ENCODE data around the gene RBFOX2. TPM values are rescaled to one million over a fixed set of nuclear protein-coding genes. Genes with fewer than 3 reads are reported as not detected.
"Not testable (repeated sequence)": the region's sequence is repeated elsewhere in the genome, so short reads cannot be mapped to it uniquely, and the experiment has no call there.

RBFOX2 gene
- total RNA-seq, 4 donors from 2014 or later, result 39.4 to 80.0 (median 52.9) TPM

DNA sequence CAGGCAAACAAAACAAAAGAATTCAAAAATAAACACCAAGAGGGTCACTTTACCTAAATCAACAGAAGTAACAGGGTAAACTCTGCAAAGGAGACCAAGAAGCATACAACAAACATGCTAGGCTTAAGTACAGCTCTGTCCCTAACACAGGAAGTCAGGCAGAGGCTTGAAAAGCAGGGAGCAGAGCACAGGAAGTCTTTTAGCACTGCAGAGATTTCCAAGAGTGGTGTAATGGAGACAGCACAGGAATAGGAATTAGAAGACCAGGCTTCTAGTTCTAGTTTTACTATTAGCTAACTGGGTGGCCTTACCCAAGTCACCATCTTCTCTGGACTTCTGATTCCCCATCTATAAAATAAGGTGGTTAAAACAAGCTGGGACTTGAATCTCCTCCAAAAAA lies 1.9 kb downstream of the RBFOX2 start:
- H3K4me3 ChIP-seq, result peak overlapping the region in 2 of 4 donors; percentile 63 to 94
- peaks cover 0 to 28% (median 2%) of the 10 kb centered on the region in 4 donors for H3K4me1 ChIP-seq
- no peaks in the 10 kb centered on the region for H3K27me3 ChIP-seq
- no peaks in the 10 kb centered on the region for H3K9me3 ChIP-seq
- peak overlapping the region in 1 of 4 donors; percentile 82 for H3K27ac ChIP-seq
- no peak for DNase-seq
- H3K36me3 ChIP-seq, result no peaks in the 10 kb centered on the region
- TF ChIP-seq, protein P1, sequence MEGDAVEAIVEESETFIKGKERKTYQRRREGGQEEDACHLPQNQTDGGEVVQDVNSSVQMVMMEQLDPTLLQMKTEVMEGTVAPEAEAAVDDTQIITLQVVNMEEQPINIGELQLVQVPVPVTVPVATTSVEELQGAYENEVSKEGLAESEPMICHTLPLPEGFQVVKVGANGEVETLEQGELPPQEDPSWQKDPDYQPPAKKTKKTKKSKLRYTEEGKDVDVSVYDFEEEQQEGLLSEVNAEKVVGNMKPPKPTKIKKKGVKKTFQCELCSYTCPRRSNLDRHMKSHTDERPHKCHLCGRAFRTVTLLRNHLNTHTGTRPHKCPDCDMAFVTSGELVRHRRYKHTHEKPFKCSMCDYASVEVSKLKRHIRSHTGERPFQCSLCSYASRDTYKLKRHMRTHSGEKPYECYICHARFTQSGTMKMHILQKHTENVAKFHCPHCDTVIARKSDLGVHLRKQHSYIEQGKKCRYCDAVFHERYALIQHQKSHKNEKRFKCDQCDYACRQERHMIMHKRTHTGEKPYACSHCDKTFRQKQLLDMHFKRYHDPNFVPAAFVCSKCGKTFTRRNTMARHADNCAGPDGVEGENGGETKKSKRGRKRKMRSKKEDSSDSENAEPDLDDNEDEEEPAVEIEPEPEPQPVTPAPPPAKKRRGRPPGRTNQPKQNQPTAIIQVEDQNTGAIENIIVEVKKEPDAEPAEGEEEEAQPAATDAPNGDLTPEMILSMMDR (IDR thresholded peaks at IDR 0.05), result no peak
- no peak for TF ChIP-seq POLR2A (IDR thresholded peaks at IDR 0.05)

DNA sequence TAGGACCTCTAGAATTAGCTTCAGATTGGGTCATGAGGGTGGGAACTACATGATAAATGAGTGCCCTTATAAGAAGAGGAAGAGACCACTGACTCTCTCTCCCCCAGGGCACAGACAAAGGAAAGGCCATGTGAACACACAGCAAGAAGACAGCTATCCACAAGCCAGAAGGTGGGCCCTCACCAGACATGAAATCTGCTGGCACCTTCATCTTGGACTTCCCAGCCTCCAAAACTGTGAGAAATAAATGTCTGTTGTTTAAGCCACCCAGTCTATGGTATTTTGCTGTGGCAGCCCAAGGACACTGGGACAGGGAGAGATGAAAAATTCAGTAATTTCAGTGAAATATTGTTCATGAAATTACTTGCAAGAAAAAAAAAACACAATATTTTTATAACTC lies 5.9 kb downstream of the RBFOX2 start:
- H3K27me3 ChIP-seq, result no peaks in the 10 kb centered on the region
- H3K4me3 ChIP-seq, result no peak overlapping the region
- H3K27ac ChIP-seq, result peak overlapping the region in 3 of 4 donors; percentile 1 to 56 (median 22)
- no peaks in the 10 kb centered on the region for H3K9me3 ChIP-seq
- H3K36me3 ChIP-seq, result no peaks in the 10 kb centered on the region
- H3K4me1 ChIP-seq, result peaks cover 0 to 29% (median 0%) of the 10 kb centered on the region in 4 donors
- TF ChIP-seq, protein P1 (IDR thresholded peaks at IDR 0.05), result no peak
- no peak for DNase-seq

DNA sequence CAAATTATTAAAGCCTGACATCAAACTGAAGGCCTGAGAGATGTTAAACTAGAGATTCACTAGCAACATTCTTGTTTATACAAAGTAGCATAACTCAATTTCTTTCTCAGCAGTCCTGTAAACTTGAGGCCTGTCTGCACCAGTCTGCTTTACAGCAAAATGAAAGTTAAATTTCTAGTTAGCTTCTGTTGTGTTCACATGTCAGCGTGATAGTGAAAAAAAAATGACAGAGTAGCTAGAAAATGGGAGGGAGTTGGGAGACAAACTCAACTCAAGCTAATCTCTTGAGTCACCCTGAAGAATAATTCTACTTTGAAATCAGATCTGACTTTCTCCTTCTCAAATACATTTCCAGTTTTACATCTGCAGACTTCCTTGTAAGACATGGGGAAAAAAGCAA lies 6.5 kb downstream of the RBFOX2 start:
- Histone ChIP-seq H3K27ac (peak overlapping the region in 3 of 4 donors; percentile 22 to 56 (median 26)), H3K36me3 (no peaks in the 10 kb centered on the region), H3K4me1 (peaks cover 0 to 29% (median 0%) of the 10 kb centered on the region in 4 donors), H3K27me3 (no peaks in the 10 kb centered on the region), H3K9me3 (no peaks in the 10 kb centered on the region), H3K4me3 (no peak overlapping the region)
- DNase-seq, result no peak
- TF ChIP-seq, protein P1 (IDR thresholded peaks at IDR 0.05), result no peak
- no peak for TF ChIP-seq POLR2A (IDR thresholded peaks at IDR 0.05)

GRCh38 chr22:36021606-36022153 lies 6.9 kb downstream of the RBFOX2 start:
- Histone ChIP-seq H3K4me3 (no peak overlapping the region), H3K27ac (peak overlapping the region in 3 of 4 donors; percentile 22 to 56 (median 26)), H3K27me3 (no peaks in the 10 kb centered on the region), H3K36me3 (no peaks in the 10 kb centered on the region), H3K4me1 (peaks cover 0 to 24% (median 0%) of the 10 kb centered on the region in 4 donors), H3K9me3 (no peaks in the 10 kb centered on the region)
- TF ChIP-seq POLR2A (IDR thresholded peaks at IDR 0.05), result no peak
- TF ChIP-seq, protein P1 (IDR thresholded peaks at IDR 0.05), result no peak
- no peak for DNase-seq

- not testable (repeated sequence) for H3K27me3 ChIP-seq, DNase-seq, H3K27ac ChIP-seq, H3K9me3 ChIP-seq, H3K36me3 ChIP-seq, H3K4me3 ChIP-seq
- H3K4me1 ChIP-seq, result peaks cover 0 to 22% (median 0%) of the 10 kb centered on the region in 4 donors
These were observed 7.8 kb downstream of the RBFOX2 start for GRCh38 chr22:36020865-36021264.

GRCh38 chr22:36017651-36018091 lies 11.0 kb downstream of the RBFOX2 start:
- peak in 1 of 3 donors; percentile 30 for DNase-seq
- TF ChIP-seq, protein P1 (IDR thresholded peaks at IDR 0.05), result no peak
- no peak for TF ChIP-seq POLR2A (IDR thresholded peaks at IDR 0.05)
- Histone ChIP-seq H3K4me3 (no peak overlapping the region), H3K27me3 (no peaks in the 10 kb centered on the region), H3K36me3 (no peaks in the 10 kb centered on the region), H3K9me3 (no peaks in the 10 kb centered on the region), H3K27ac (no peak overlapping the region), H3K4me1 (peaks cover 0 to 11% (median 0%) of the 10 kb centered on the region in 4 donors)

Data from Peyer's patch (tissue), 4 donors.